ENCODE measurements around the gene RNF183.
A peak's percentile ranks its signal among the peaks of the same experiment; 100 is the strongest.

RNF183 gene

GRCh38 chr9:113349445-113350094 is 46.4 kb upstream of the RNF183 start, which contains the start of gene BSPRY:
TSS of gene BSPRY (plus strand) at chr9:113349541. CDS start at chr9:113349580, 39 bp downstream.
- Histone ChIP-seq H3K9me3 (no peaks in the 10 kb centered on the region), H3K36me3 (no peaks in the 10 kb centered on the region), H3K27ac (no peak within 1 kb of the TSS), H3K4me1 (ENCODE audit: control insufficient read depth in 1 of 2, insufficient read depth in 1 of 2, low read depth in 1 of 2, low read length in 1 of 2) (peaks cover 17 to 19% of the 10 kb centered on the region in 2 experiments), H3K27me3 (peaks cover 27% of the 10 kb centered on the region), H3K4me3 (ENCODE audit: low read depth in 1 of 2, low read length in 1 of 2) (peak within 1 kb of the TSS; percentile 54 to 61)
- no peak for TF ChIP-seq CTCF (IDR thresholded peaks at IDR 0.05)

GRCh38 chr9:113349066-113349444 is 45.9 kb upstream of the RNF183 start:
- Histone ChIP-seq H3K27me3 (peaks cover 27% of the 10 kb centered on the region), H3K36me3 (no peaks in the 10 kb centered on the region), H3K9me3 (no peaks in the 10 kb centered on the region), H3K27ac (no peak overlapping the region), H3K4me3 (ENCODE audit: low read depth in 1 of 2, low read length in 1 of 2) (peak overlapping the region; percentile 54 to 61), H3K4me1 (ENCODE audit: control insufficient read depth in 1 of 2, insufficient read depth in 1 of 2, low read depth in 1 of 2, low read length in 1 of 2) (peaks cover 17 to 19% of the 10 kb centered on the region in 2 experiments)
- no peak for TF ChIP-seq CTCF (IDR thresholded peaks at IDR 0.05)

- no peak for TF ChIP-seq CTCF (IDR thresholded peaks at IDR 0.05)
- Histone ChIP-seq H3K27me3 (peaks cover 27% of the 10 kb centered on the region), H3K4me1 (ENCODE audit: control insufficient read depth in 1 of 2, insufficient read depth in 1 of 2, low read depth in 1 of 2, low read length in 1 of 2) (peaks cover 17 to 19% of the 10 kb centered on the region in 2 experiments), H3K9me3 (no peaks in the 10 kb centered on the region), H3K4me3 (ENCODE audit: low read depth in 1 of 2, low read length in 1 of 2) (no peak overlapping the region), H3K27ac (no peak overlapping the region), H3K36me3 (no peaks in the 10 kb centered on the region)
Measured at GRCh38 chr9:113348437-113348836, 45.3 kb upstream of the RNF183 start.

GRCh38 chr9:113345671-113346070 is 42.5 kb upstream of the RNF183 start:
- Histone ChIP-seq H3K36me3 (no peaks in the 10 kb centered on the region), H3K27me3 (peaks cover 22% of the 10 kb centered on the region), H3K27ac (no peak overlapping the region), H3K4me3 (ENCODE audit: low read depth in 1 of 2, low read length in 1 of 2) (no peak overlapping the region), H3K9me3 (no peaks in the 10 kb centered on the region), H3K4me1 (ENCODE audit: control insufficient read depth in 1 of 2, insufficient read depth in 1 of 2, low read depth in 1 of 2, low read length in 1 of 2) (peaks cover 11 to 14% of the 10 kb centered on the region in 2 experiments)
- TF ChIP-seq CTCF (IDR thresholded peaks at IDR 0.05): no peak

- no peak overlapping the region for H3K27ac ChIP-seq
- no peaks in the 10 kb centered on the region for H3K9me3 ChIP-seq
- TF ChIP-seq CTCF (IDR thresholded peaks at IDR 0.05): no peak
- H3K4me3 ChIP-seq (ENCODE audit: low read depth in 1 of 2, low read length in 1 of 2): no peak overlapping the region
- H3K27me3 ChIP-seq: peaks cover 18% of the 10 kb centered on the region
- peaks cover 11 to 14% of the 10 kb centered on the region in 2 experiments for H3K4me1 ChIP-seq (ENCODE audit: control insufficient read depth in 1 of 2, insufficient read depth in 1 of 2, low read depth in 1 of 2, low read length in 1 of 2)
- no peaks in the 10 kb centered on the region for H3K36me3 ChIP-seq
Measured at GRCh38 chr9:113345190-113345589, 42.0 kb upstream of the RNF183 start.
